HL-60 (cell line): Measurements from ENCODE around the gene SRGAP3.

Experiments
- DNase-seq, 2 experiments: peaks; one replicate each; pipeline ENCODE4 v3.0.0-alpha.2; 2010 to 2020; ENCODE audit warnings: low read depth in 1 of 2, low spot score in 1 of 2
- H3K27ac ChIP-seq: fragments of 250-450 bp; sonication (Bioruptor Pico); replicated peaks from 2 replicates; pipeline ENCODE4 v1.5.1; 2020; ENCODE audit warnings: mild to moderate bottlenecking, moderate library complexity
- H3K27me3 ChIP-seq: fragments of 250-450 bp; sonication (Bioruptor Pico); 2 replicates; pipeline ENCODE4 v1.5.1; 2021; ENCODE audit warnings: mild to moderate bottlenecking, moderate library complexity; ENCODE audit not compliant: insufficient read depth, poor library complexity, severe bottlenecking
- H3K4me3 ChIP-seq: replicated peaks from 2 replicates; pipeline ENCODE4 v1.5.1; 2011; ENCODE audit warnings: mild to moderate bottlenecking, control low read depth, low read length; ENCODE audit not compliant: insufficient read depth
- GABPA ChIP-seq: IDR thresholded peaks from 2 replicates; pipeline ENCODE4 v1.6.1; 2012; ENCODE audit warnings: low read depth
- POLR2AphosphoS5 ChIP-seq: IDR thresholded peaks from 2 replicates; pipeline ENCODE4 v1.6.1; 2012; ENCODE audit warnings: low read depth
- SPI1 ChIP-seq: IDR thresholded peaks from 2 replicates; pipeline ENCODE4 v1.6.1; 2012; ENCODE audit warnings: low read depth, mild to moderate bottlenecking, borderline replicate concordance
- TF ChIP-seq, protein P1 (sequence below): IDR thresholded peaks from 2 replicates; pipeline ENCODE4 v1.6.1; 2012; ENCODE audit warnings: low read depth; ENCODE audit not compliant: insufficient replicate concordance
- TF ChIP-seq, protein P2 (sequence below): IDR thresholded peaks from one replicate; pipeline ENCODE4 v1.5.1; 2011; ENCODE audit warnings: low read length, control low read depth, inconsistent platforms; ENCODE audit not compliant: insufficient read depth

Gene SRGAP3

DNA sequence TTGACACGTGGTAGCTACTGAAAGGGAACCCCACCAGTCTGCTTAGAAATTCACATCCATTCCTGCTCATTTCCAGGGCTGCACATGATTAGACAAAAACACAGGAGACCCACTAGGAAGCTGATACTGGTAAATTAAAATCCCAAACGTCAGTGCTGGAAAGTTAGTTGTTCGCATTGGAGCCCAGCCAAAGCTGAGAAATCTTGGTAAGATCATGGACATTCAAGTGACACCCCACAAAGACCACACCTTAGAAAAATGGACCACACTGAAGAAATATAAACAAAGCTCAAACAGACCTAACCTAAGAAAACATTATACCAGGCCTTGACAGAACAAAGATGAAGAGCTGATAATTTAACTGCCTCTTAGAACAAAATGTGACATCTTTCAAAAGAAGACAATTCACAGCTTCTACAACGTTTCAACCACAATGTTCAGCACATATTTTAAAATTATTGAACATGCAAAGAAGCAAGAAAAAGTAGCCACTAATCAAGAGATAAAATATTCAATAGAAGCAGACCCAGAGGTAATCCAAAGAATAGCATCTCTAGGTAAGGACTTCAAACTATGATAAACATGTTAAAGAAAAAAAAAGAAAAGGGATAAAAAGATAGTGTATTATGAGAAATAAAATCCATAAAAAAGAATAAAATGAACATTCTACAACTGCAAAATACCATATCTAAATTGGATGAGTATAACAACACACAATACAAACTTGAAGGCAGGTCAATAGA lies 306.5 kb downstream of the SRGAP3 start:
- H3K27me3 ChIP-seq: no peaks in the 10 kb centered on the region
- DNase-seq: no peak
- TF ChIP-seq POLR2AphosphoS5: no peak
- no peak for TF ChIP-seq SPI1
- TF ChIP-seq GABPA: no peak
- TF ChIP-seq, protein P1, sequence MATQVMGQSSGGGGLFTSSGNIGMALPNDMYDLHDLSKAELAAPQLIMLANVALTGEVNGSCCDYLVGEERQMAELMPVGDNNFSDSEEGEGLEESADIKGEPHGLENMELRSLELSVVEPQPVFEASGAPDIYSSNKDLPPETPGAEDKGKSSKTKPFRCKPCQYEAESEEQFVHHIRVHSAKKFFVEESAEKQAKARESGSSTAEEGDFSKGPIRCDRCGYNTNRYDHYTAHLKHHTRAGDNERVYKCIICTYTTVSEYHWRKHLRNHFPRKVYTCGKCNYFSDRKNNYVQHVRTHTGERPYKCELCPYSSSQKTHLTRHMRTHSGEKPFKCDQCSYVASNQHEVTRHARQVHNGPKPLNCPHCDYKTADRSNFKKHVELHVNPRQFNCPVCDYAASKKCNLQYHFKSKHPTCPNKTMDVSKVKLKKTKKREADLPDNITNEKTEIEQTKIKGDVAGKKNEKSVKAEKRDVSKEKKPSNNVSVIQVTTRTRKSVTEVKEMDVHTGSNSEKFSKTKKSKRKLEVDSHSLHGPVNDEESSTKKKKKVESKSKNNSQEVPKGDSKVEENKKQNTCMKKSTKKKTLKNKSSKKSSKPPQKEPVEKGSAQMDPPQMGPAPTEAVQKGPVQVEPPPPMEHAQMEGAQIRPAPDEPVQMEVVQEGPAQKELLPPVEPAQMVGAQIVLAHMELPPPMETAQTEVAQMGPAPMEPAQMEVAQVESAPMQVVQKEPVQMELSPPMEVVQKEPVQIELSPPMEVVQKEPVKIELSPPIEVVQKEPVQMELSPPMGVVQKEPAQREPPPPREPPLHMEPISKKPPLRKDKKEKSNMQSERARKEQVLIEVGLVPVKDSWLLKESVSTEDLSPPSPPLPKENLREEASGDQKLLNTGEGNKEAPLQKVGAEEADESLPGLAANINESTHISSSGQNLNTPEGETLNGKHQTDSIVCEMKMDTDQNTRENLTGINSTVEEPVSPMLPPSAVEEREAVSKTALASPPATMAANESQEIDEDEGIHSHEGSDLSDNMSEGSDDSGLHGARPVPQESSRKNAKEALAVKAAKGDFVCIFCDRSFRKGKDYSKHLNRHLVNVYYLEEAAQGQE: no peak
- TF ChIP-seq, protein P2, sequence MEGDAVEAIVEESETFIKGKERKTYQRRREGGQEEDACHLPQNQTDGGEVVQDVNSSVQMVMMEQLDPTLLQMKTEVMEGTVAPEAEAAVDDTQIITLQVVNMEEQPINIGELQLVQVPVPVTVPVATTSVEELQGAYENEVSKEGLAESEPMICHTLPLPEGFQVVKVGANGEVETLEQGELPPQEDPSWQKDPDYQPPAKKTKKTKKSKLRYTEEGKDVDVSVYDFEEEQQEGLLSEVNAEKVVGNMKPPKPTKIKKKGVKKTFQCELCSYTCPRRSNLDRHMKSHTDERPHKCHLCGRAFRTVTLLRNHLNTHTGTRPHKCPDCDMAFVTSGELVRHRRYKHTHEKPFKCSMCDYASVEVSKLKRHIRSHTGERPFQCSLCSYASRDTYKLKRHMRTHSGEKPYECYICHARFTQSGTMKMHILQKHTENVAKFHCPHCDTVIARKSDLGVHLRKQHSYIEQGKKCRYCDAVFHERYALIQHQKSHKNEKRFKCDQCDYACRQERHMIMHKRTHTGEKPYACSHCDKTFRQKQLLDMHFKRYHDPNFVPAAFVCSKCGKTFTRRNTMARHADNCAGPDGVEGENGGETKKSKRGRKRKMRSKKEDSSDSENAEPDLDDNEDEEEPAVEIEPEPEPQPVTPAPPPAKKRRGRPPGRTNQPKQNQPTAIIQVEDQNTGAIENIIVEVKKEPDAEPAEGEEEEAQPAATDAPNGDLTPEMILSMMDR: no peak
- no peak overlapping the region for H3K4me3 ChIP-seq
- no peak overlapping the region for H3K27ac ChIP-seq

DNA sequence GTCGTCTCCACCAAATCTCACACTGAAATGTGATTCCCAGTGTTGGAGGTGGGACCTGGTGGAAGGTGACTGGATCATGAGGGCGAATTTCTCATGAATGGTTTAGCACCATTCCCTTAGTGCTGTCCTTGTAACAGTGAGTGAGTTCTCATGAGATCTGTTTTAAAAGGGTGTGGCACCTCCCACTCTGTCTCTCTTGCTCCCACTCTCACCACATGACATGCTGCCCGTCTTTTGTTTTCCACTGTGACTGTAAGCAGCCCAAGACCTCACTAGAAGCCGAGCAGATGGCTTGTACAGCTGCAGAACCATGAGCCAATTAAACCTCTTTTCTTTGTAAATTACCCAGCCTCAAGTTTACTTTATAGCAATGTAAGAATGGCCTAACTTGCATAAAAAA lies 307.3 kb downstream of the SRGAP3 start:
- H3K27me3 ChIP-seq: no peaks in the 10 kb centered on the region
- no peak overlapping the region for H3K27ac ChIP-seq
- DNase-seq: no peak
- TF ChIP-seq POLR2AphosphoS5: no peak
- TF ChIP-seq, protein P2: no peak
- no peak for TF ChIP-seq SPI1
- H3K4me3 ChIP-seq: no peak overlapping the region

DNA sequence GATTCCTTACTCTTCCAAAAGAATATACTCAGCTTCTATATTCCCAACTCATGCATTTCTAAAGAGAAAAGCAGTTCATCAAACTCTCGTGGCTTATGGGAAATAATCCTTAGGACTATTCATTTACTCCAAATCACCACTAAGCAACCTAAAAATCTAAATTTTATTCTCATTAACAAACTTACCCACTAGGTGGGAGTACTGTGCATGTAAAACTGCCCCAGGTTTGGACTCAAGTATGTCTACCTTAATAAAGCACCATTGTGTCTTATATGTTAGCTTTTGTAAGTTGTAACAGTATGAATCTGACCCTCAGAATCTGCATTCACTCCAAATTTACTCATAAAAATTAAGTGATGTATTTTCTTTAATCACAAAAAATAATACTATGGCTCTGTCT lies 311.4 kb downstream of the SRGAP3 start:
- no peak overlapping the region for H3K4me3 ChIP-seq
- H3K27me3 ChIP-seq: no peaks in the 10 kb centered on the region
- DNase-seq: no peak
- TF ChIP-seq, protein P1: no peak
- TF ChIP-seq, protein P2: no peak
- no peak for TF ChIP-seq GABPA
- TF ChIP-seq POLR2AphosphoS5: no peak
- no peak for TF ChIP-seq SPI1
- no peak overlapping the region for H3K27ac ChIP-seq
